Erythroblast (primary cell): ENCODE measurements around the gene DENND6A.

Experiments
- DNase-seq, 2 experiments: peaks; one replicate each; lab custom pipeline; 2025; lab: John Stamatoyannopoulos, UW
- GATA1 ChIP-seq: IDR thresholded peaks from 2 replicates; pipeline ENCODE4 v1.6.1; 2011; ENCODE audit warnings: low read depth, mild to moderate bottlenecking, control low read depth, low read length, moderate library complexity
- POLR2A ChIP-seq: IDR thresholded peaks from 2 replicates; pipeline ENCODE4 v1.6.1; 2011; ENCODE audit warnings: mild to moderate bottlenecking, low read length

The DENND6A gene

DNA sequence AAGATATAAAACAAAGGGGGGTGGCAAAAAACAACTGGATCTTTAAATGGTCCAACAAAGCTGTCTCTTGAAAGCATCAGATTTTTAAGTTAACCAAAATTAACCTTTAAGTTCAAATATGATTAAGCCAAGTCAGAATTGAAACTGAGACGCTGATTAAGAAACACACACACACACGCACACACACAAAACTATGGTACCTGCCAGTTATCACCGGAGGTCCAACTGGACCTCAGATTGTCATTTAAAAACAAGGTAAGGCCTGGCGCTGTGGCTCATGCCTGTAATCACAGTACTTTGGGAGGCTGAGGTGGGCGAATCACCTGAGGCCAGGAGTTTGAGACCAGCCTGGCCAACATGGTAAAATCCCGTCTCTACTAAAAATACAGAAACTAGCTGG, 106.1 kb downstream of the DENND6A start:
- no peak for TF ChIP-seq GATA1
- TF ChIP-seq POLR2A = no peak
- DNase-seq = peak in 1 of 2 experiments; percentile 29

DNA sequence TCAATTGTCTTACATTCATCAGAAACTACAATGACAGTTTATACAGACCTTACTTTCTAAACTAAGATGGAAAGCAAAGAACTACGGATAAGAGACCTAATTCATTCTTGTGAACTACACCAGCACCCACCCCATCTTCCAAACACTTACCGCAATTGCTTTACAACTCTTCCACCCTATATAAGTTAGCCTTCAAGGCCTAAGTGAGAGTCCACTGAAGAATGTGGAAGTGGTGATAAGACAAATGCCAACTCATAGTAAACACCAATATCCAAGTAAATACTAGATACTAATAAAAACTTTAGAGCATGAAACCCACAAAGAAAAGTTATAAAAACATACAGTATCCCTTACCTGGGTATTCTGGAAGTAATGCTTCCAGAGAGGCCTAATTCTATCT, 109.3 kb downstream of the DENND6A start:
- DNase-seq = peak; percentile 74 to 76
- no peak for TF ChIP-seq POLR2A
- no peak for TF ChIP-seq GATA1

DNA sequence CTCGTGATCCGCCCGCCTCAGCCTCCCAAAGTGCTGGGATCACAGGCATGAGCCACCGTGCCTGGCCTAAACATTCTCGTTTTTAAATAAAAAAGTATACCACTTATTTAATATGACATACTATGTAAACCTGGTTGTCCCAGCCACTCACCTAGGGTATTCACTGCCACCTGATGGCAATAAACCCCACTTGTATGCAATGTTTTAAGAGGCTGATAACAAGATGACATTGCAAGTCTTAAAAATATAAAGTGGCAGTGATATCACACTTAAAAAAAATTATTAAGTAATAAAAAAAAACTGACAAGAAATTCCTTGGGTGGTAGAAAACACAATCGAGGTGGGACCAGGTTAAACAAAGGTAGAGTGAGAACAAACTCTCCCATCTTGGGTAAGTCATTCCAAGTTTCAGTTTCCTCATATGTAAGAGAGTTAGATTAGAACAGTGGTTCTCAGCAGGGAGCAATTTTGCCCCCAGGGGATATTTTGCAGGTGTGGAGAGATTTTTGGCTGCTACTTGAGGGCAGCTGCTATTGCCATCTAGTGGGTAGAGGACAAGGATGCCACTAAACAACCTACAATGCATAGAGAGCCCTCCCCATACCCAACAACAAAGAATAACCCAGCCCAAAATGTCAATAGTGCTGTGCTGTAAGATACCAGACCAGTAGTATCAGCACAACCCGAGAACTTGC, 110.3 kb downstream of the DENND6A start:
- TF ChIP-seq GATA1 (no peak), POLR2A (no peak)
- peak; percentile 43 to 65 for DNase-seq

DNA sequence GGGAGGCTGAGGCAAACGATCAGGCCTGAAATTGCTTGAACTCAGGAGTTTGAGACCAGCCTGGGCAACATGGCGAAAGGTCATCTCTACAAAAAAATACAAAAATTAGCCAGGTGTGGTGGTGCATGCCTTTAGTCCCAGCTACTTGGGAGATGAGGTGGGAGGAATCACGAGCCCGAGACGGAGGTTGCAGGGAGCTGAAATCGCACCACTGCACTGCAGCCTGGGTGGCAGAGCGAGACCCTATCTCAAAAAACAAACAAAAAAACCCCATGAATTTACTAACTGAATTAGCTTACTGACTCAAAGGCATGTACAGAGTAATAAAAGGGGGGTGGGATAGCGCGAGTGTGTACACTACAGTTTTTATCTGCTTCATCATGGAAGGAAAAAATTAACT, 115.1 kb downstream of the DENND6A start:
- no peak for DNase-seq
- TF ChIP-seq GATA1 = no peak
- no peak for TF ChIP-seq POLR2A

DNA sequence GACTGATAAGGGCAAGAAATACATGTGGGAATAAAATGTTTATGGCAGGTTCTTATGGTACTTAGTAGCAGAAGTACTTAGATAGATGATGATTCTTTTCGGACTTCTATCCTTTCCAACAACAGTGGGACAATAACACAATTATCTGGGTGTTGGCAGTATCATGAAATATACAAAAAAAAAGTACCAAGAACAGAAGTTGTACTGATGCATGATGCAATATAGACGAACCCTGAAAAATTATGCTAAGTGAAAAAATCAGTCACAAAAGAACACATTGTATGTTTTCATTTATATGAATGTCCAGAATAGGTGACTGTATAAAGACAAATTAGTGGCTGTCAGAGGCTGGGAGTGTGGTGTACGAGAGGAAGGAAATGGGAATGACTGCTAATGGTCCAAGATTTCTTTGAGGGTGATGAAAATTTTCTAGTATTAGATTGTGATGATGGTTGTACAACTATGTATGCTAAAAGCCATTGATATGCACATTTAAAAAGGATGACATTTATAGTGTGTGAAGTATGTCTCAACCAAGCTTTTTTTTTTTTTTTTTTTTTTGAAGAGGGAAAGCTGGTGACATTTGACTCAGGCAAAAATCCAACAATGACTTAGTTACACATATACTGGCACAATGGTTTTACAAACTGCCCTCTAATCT, 116.8 kb downstream of the DENND6A start:
- no peak for TF ChIP-seq GATA1

More for the DNA sequence above, 116.8 kb downstream of the DENND6A start:
- no peak for DNase-seq
